GM19324 (cell line): ENCODE data around the gene VANGL2.
"Not testable (repeated sequence)": the region's sequence is repeated elsewhere in the genome, so short reads cannot be mapped to it uniquely, and the experiment has no call there.

Experiments used
- ATAC-seq: cut with Tn5 transposase; IDR thresholded peaks from one replicate; pipeline ENCODE4 v1.9.1; 2021; ENCODE audit warnings: mild to moderate bottlenecking, moderate library complexity; ENCODE audit not compliant: unreplicated experiment, low FRiP score

VANGL2 gene

DNA sequence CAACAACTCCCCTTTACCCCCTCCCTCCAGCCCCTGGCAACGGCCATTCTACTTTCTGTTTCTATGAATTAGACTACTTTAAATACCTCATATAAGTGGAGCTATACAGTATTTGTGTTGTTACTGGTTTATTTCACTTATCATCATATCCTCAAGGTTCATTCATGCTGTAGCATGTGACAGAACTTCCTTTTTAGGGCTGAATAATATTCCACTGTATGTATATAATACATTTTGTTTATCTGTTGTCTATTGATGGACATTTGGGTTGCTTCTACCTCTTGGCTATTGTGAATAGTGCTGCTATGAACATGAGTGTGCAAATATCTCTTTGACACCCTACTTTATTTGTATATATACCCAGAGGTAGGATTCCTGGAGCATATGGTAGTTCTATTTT, 31.3 kb upstream of the VANGL2 start:
- ATAC-seq: no peak

DNA sequence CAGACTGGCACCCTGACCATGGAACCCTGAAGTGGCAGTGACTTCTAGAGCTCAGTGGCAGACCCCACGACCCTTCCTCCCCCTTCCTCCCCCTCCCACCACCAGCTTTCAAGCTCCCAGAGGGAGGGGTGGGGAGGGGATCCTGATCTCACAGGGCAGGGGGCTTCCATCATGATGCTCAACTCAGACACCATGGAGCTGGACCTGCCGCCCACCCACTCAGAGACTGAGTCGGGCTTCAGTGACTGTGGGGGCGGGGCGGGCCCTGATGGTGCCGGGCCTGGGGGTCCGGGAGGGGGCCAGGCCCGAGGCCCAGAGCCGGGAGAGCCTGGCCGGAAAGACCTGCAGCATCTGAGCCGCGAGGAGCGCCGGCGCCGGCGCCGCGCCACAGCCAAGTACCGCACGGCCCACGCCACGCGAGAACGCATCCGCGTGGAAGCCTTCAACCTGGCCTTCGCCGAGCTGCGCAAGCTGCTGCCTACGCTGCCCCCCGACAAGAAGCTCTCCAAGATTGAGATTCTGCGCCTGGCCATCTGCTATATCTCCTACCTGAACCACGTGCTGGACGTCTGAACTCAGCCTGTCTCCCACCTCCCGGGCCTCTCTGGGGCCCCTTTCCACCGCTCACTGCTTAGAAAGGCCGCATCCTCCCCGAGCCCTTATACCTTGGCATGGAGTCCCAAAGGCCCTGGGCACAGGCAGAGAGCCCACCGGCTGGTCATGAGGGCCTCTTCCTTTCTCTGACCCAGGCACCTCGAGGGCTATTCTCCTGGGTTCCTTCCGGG, 29.6 kb upstream of the VANGL2 start:
- no peak for ATAC-seq

DNA sequence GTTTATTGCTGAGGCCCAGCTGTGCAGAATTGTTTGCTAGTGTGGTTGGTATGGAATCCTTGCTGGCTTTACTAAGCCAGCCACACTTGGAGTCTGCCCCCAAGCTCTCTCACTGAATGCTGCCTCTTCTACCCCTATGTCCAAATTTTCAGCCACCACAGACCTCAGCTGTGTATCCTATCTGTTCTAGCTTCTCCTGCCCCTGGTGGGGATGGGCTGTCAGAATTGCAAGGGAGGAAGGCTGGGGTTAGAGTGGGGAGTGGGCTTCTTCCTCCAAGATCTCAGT, 29.1 kb upstream of the VANGL2 start:
- no peak for ATAC-seq

DNA sequence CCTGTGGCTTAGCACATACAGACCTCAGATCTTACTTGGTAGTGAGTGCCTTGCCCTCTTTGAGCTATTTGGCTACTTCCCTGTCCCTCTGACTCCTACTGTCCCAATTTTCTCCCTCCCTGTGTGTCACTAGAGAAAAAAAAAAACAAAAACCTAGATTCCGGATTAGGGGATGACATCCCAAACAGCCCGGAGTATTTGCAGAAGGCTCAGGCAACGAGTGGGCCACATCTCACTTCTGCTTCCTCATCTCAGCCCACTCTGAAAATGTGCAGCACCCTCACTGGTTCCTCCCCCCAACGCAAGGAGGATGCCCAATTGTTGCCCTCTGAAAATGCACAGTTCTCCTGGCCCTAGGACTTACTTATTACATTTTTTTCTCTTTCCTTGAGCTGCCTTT, 28.6 kb upstream of the VANGL2 start:
- ATAC-seq: no peak

DNA sequence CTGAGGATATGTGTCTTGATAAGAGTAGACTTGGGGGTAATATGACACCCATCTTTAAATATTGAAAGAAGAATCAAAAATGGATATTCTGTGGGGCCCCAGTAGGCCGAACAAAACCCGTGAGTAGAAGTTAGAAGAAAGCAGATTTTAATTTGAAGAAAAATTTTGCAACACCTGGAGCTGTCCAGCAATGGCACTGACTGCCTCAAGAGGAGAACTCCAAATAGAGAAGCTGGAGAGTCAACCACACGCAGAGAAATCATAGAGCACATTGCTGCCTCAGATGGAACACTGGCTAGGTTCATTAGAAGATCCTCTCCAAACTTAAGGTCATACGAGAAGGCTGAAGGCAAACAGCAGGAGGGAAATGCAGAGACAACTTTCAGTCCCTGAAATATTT, 26.7 kb upstream of the VANGL2 start:
- ATAC-seq: no peak

DNA sequence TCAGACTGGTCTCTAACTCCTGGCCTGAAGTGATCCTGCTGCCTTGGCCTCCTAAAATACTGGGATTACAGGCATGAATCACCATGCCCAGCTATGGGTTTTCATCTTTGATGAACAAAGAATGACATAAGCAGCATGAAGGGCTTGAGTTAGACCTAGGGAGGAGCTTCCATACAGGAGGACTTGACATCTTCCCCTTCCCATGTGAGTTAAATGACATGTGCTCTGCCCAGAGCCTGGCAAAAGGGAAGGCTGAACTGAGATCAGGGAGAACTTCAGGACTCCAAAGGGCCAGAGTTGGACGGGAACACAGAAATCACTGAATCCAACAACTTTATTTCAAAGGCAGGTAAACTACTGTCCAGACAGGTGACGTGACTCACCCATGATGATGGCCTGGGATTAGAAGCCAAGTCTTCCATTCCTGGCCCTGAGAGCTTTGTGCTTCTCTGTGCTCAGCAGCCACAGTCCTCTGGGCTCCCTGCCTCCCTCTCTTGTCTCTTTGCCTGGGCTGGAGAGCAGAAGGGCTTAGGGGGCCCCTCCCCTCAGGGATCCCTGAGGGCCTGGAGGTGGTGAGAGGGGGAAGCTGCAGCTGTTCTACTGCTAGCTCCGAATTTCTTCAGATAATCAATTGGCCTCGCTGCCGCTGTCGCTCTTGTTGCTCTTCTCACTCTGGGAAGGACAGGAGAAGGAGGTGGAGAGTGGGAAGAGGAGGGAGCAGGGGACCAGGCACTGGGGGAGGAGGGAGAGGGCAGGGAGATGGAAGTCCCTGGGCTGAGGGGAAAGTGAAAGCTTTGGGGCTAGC, 25.9 kb upstream of the VANGL2 start:
- ATAC-seq: no peak

DNA sequence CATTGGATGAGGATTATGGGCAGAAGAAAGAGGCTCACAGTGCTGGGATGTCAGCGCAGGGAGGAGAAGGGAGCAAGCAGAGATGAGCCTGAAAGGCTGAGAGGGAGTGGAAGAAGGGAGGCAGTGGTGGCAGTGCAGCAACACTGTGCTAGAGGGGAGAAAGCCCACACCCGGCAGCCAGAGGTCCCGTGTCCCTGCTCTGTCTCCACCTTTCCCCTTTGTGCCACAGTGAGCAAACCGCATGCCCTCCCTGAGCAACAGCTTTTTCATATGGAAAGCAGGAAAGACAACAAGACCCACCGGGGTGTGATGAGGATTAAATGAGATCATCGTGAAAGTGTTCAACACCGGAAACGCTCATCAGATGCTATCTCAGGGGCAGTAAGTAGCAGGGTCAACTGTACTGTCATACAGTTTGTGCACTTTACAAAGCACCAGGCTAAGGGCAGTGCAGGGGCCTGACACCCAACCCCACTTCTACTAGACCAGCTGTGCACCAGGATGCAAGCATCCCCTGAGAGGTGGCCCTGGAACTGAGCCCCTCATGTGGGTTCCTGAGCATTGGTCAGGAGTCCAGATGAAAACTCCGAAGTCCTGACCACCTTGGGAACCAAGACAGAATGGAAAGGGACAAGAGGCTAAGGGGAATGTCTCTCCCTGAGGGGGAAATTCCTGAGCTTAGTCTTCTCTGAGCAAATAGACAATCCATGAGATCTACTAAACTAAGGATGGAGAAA, 24.4 kb upstream of the VANGL2 start:
- ATAC-seq: no peak

DNA sequence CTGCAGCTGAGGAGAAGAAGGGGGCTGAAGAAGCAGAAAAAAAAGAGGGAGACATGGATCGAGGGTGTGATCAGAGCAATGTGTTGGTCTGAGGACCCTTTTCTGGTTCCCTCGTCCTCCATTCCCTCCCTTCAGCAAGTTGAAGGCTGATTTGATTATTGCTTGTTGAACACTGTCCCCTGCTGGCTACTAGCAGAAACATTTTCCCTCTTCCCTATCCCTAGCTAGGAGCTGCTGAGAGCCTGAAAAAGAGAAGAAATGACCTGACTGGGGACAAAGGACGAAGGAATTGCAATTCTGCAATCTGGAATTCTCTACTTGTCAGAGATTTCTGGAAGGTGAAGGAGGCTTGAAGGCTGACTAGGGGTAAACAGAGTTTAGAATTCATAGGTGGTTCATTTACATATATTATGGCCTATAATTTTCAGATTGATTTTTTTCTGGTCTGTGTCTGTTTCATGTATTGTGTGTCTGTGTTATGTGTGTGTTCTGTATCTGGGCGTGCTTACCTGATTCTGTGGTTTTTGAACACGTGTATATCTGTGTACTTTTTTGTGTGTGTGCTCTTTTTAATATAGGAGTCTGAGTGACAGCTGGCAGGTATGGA, 23.7 kb upstream of the VANGL2 start:
- ATAC-seq: no peak

DNA sequence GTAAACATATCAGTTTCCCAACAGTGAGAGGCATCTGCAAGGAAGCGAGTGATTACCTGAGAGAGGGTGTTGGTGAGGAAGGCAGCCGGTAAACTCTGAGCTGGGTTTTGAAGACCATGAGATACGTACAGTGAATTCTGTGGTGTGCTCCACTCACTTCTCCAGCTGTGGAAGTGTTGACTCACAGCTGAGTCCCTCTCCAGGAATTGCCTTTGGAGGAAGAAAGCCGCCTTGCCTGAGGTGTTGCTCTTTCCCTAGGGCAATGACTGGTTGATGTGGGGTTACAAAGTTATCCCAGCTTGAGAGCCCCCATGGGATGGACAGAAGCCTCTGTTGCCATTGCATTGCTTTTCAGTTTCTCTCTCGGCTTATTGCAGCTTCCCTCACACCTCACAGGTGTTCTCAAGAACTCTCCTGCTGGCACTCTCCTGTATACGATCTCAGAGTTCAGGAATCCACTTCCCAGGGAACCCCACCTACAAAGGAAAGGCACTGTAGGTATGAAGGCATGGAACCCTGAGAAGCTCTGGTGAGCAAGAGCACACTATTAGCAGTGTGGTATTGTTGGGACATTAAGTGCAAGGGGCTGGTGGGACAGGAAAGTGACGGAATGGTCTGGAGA, 22.7 kb upstream of the VANGL2 start:
- no peak for ATAC-seq

DNA sequence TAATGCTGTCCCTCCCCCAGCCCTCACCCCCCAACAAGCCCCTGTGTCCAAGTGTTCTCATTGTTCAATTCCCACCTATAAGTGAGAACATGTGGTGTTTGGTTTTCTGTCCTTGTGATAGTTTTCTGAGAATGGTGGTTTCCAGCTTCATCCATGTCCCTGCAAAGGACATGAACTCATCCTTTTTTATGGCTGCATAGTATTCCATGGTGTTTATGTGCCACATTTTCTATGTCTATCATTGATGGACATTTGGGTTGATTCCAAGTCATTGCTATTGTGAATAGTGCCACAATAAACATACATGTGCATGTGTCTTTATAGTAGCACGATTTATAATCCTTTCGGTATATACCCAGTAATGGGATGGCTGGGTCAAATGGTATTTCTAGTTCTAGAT, 15.6 kb upstream of the VANGL2 start:
- ATAC-seq: not testable (repeated sequence)

DNA sequence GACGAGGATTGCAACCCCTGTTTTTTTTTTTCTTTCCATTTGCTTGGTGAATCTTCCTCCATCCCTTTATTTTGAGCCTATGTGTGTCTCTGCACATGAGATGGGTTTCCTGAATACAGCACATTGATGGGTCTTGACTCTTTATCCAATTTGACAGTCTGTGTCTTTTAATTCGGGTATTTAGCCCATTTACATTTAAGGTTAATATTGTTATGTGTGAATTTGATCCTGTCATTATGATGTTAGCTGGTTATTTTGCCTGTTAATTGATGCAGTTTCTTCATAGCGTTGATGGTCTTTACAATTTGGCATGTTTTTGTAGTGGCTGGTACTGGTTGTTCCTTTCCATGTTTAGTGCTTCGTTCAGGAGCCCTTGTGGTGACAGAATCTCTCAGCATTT, 12.0 kb upstream of the VANGL2 start:
- not testable (repeated sequence) for ATAC-seq

DNA sequence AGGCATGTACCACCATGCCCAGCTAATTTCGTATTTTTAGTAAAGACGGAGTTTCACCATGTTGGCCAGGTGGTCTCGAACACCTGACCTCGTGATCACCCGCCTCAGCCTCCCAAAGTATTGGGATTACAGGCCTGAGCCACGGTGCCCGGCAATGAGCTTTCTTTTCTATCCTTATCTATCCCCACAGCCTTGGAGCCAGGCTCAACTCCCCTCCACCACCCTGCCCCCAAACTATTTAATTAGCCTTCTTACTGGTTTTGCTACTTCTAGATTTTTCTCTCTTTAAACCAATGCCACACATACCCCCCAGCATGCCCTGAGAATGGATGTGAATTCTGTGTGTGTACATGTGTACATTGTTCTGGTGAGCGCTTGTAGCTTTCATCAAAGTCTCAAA, 5.7 kb upstream of the VANGL2 start:
- no peak for ATAC-seq

DNA sequence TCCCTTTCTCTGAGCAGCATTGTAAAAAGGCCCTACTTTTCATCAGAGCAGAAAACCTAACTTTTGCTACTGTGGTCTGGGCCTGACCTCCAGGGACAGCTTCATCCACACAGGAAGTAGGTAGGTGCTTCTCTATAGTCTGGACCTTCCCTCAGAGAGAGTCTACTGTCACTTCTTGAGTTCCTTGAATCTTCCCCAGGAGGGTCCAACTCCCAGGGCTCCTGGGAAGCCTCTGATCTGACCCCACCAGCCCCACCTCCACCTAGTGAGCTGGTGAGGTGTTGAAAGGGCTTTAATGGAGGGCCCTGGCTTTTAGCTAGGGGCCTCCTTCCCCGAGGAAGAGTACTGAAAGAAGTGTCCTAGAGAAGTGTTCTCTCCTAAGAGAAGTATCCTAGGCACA, 2.7 kb upstream of the VANGL2 start:
- ATAC-seq: no peak

DNA sequence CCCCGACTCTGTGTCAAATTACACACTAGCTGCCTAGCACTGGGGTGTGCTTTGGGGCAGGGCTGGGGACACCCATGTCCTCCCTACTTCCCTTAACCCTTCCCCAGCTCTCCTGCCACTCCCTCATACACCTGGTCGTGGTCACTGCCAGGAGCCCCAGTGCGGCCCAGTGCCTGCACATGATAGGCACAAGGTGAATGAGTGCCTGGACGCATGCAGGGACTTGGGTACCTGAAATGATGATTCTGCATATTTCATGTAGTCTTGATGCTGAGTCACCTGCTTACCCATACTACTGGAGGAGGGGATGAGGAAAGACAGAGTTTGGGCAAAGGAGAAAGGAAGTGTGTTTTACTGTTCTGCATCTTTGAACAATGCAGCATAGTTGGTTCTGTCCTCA, 1.5 kb upstream of the VANGL2 start:
- ATAC-seq: no peak

DNA sequence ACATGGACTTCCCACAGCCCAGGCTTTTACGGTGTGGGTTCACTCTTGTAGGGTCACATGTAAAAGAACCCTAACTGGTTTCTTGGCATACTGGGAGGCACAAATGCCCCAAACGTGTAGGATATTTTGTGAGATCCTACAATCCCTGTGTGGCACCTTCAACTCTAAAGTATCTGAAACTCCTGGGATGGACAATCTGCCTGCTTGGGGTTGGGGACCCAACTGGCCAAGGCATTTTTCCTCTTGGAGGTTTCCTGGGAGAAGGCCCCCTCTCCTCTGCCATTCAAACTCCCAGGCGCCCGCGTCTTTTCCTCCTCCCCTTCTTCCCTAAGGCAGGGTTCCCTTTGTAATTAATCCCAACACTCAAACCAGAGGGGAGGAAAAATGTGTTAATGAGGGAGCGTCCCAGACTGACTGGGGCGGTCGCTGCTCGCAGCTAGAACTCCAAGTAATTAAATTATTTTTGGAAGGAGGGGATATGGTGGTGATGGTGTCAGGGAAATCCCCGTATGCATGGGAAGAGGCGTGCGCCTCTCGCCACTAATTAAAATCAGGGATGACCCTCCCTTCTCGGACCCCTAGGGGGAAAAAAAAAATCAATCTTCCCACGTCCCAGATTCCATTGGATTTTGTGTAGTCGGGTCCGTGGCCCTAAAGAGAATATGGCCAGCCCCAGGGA, 681 bp upstream of the VANGL2 start:
- ATAC-seq: no peak

DNA sequence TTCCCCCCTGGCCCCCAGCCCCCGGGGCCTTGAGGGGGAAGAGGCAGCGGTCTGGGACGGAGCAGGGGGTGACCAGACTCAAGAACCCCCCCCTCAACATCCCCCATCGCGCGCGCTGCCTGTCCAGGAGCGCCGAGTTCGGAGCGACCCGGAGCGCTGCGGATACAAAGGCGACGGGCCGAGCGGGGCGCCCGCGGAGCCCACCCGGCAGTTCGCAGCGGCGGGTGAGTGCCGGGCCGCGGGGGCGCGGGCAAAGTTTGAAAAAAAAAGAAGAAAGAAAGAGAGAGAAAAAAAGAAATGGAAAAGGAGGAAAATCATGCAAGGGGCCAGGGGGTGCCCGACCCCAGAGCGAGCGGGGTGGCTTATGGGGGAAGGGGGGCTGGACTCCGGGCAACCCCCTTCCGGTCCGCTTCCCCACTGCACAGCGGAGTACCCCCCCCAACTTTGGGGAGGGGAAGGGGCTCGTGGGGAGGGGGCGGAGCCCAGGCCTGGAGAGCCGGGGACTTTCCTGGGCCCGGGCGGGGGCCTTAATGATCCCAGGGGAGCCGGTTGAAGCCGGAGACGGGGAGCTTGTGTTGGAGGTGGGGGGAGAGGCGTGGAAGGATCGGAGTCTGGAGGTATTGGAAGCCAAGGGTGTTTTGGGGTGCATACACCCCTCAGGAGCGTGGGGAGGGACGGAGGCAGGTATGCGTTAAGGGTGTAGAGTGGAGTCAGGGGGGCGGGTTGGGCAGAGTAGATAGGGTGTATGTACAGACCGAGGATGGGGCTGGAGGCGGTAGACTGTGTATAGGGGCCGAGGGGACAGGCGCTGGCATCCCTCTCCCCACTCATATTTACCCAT, 502 bp downstream of the VANGL2 start:
- no peak for ATAC-seq

DNA sequence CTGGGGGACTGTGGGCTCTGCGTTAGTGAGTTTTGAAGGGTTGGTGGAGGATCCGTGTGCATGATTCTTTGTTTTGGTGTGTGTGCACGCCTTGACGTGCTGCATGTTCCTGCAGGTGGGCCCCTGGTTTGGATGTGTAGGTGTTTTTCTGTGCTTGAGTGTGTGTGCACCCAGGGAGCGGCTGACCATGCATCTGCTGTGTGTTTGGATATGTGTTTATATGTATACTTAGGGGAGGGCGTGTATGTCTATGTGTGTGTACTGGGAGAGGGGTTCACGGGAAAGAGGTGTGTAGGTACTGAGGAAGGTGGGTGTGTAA, 1.1 kb downstream of the VANGL2 start:
- ATAC-seq: no peak

DNA sequence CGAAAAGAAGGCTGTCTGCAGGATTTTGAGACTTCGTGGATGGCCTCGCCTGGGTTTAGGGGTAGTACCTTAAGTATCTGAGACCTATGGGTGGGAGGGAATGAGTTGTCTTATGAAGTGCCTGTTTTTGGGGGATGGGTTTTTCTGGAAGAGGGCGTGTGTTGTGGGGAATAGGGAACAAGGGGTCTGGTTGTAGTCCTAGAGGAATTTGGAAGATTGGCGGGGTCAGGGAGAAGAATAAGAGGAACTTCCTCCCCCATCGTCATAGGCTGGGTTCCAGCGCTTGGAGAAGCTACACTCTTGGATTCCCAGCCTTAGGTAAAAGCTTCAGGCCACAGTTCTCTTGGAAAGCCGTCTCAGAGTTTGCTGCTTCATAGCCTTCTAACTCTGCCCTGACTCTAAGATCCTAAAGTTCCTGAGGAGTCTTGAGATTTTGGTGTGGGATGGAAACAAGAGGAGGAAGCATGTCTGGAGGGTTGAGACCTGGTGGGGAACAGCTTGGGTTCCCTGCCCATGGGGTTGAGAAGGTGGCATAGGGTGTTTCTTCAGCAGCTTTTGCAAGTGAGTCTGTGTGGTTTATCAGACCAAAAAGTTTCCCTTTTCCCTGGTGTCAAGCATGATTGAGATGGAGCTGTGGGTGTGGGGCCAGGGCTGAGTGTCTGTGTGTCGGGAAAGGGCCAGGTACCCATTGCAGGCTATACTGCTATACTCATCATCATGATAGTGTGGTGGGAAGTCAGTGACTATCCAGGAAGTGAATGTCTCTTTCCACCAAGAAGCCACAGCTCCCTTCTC, 1.8 kb downstream of the VANGL2 start:
- no peak for ATAC-seq

DNA sequence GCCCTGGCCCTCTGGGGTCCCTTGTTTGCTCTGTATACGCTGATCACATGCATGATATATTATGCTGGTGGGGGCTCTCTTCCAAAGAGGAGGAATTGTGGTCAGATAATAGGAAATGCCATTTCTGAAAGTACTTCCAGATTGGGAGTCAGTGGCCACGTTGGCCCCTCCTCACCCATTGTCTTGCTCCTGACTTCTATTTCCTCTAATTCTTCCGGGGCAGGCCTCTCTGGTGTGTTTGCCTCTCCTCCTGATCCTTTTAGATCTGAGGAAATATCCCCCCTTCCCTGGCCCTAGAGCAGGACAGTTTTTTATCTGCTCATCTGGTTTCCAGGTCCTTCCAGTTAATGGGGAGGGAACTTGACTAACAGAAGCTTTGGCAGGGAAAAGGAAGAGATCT, 2.9 kb downstream of the VANGL2 start:
- ATAC-seq: no peak
